Spleen (tissue), 11 donors: ENCODE measurements around the gene SULF2. TPM values are rescaled to one million over a fixed set of nuclear protein-coding genes. Genes with fewer than 3 reads are reported as not detected.

ENCODE experiments used
- DNase-seq: peaks from one replicate; pipeline ENCODE4 v3.0.0-alpha.2; 2020
- H3K27ac ChIP-seq, 8 donors: fragments of 200-600 bp; sonication (generic) in 7 of 8; 1 replicate in 4 of 8; 2 replicates in 4 of 8; pipeline versions ENCODE4 v1.5.0 to v1.8.0; 2016 to 2021; ENCODE audit warnings: inconsistent platforms in 4 of 8, mild to moderate bottlenecking in 4 of 8, moderate library complexity in 1 of 8
- H3K27me3 ChIP-seq, 7 donors: fragments of 200-600 bp; sonication (generic) in 6 of 7; replicated peaks in 1 of 7; 1 replicate in 4 of 7; 2 replicates in 3 of 7; pipeline versions ENCODE4 v1.5.0 to v1.8.0; 2016 to 2021; ENCODE audit warnings: inconsistent platforms in 3 of 7, mild to moderate bottlenecking in 1 of 7
- H3K36me3 ChIP-seq, 6 donors: fragments of 200-600 bp; sonication (generic) in 5 of 6; 1 replicate in 4 of 6; 2 replicates in 2 of 6; pipeline versions ENCODE4 v1.5.0 to v1.8.0; 2016 to 2021; ENCODE audit warnings: inconsistent platforms in 2 of 6
- H3K4me1 ChIP-seq, 6 donors: fragments of 200-600 bp; sonication (generic) in 5 of 6; 1 replicate in 3 of 6; 2 replicates in 3 of 6; pipeline versions ENCODE4 v1.5.0 to v1.8.0; 2016 to 2021; ENCODE audit warnings: inconsistent platforms in 3 of 6
- H3K4me3 ChIP-seq, 8 donors: fragments of 200-600 bp; sonication (generic) in 7 of 8; 1 replicate in 4 of 8; 2 replicates in 4 of 8; pipeline versions ENCODE4 v1.5.0 to v1.8.0; 2016 to 2021; ENCODE audit warnings: inconsistent platforms in 4 of 8, mild to moderate bottlenecking in 4 of 8, moderate library complexity in 2 of 8
- H3K9me3 ChIP-seq, 8 donors: fragments of 200-600 bp; sonication (generic) in 7 of 8; 1 replicate in 4 of 8; 2 replicates in 4 of 8; pipeline versions ENCODE4 v1.5.0 to v1.8.0; 2016 to 2021; ENCODE audit warnings: inconsistent platforms in 4 of 8
- POLR2A ChIP-seq, 3 donors: fragments of 450-650 bp; IDR thresholded peaks; one replicate each; pipeline ENCODE4 v1.5.1; 2017; ENCODE audit warnings: antibody characterized with exemption in 3 of 3, mild to moderate bottlenecking in 1 of 3
- POLR2AphosphoS5 ChIP-seq, 3 donors: sonication (generic); formaldehyde crosslinking; IDR thresholded peaks; one replicate each; pipeline ENCODE4 v1.5.1; 2017; ENCODE audit warnings: antibody characterized with exemption in 3 of 3
- WGBS, 5 donors: extraction: QIAGEN DNeasy Blood & Tissue Kit in 3 of 5; methylation state at CpG; one replicate each; pipeline versions ENCODE4 v1.1.5 to v1.1.7; 2013 to 2018; 5-methylcytosine and 5-hydroxymethylcytosine counted together
- intact Hi-C: fragments of 100-400 bp; cut with DNase I; formaldehyde crosslinking; loops from one replicate; pipeline ENCODE4 v1.15.0; 2023; ENCODE audit warnings: low total_unique reads
- polyA plus RNA-seq, 3 donors: library from polyadenylated mRNA; stranded (reverse); fragments of 200-250 nt; gene quantifications; one replicate each; pipeline ENCODE4 v1.2.1, GENCODE V29; 2013
- total RNA-seq, 7 donors: library from RNA; depleted of rRNA in 3 of 7; stranded (reverse); fragments of >200 nt in 3 of 7; fragmentation: NEBNext Ultra II Directional in 4 of 7; extraction: Animal tissue kit (Norgen Biotek cat#: 25700) in 4 of 7; gene quantifications; one replicate each; pipeline versions ENCODE4 v1.1.0 to v1.2.1, GENCODE V29; 2016 to 2021
- TF ChIP-seq, protein P1 (sequence below), 11 experiments: fragments of 200-600 bp in 7 of 11; fragments of 450-650 bp in 4 of 11; sonication (generic) in 4 of 11; IDR thresholded peaks in 8 of 11; conservative IDR thresholded peaks in 3 of 11; 1 replicate in 7 of 11; 2 replicates in 4 of 11; pipeline versions ENCODE4 v1.4.0 to v1.8.0; 2016 to 2021; ENCODE audit warnings: antibody characterized with exemption in 11 of 11, inconsistent platforms in 4 of 11, mild to moderate bottlenecking in 1 of 11
- donor health status: healthy with polysubstance abuse.
- donor health status: DM: no; HTN: no; CAD: no; lungs with moderate emphysema.
- donor health status: DM: no; HTN: no; CAD: no.
- donor health status: Bipolar disorder and iron deficiency.
- donor health status: healthy.
- donor health status: DM: no; HTN: no; CAD: no.
- donor health status: DM: yes; HTN: yes; CAD: no.

The SULF2 gene
- total and polyA plus RNA-seq, 10 donors: 5.5 to 49.1 (median 15.7) TPM

DNA sequence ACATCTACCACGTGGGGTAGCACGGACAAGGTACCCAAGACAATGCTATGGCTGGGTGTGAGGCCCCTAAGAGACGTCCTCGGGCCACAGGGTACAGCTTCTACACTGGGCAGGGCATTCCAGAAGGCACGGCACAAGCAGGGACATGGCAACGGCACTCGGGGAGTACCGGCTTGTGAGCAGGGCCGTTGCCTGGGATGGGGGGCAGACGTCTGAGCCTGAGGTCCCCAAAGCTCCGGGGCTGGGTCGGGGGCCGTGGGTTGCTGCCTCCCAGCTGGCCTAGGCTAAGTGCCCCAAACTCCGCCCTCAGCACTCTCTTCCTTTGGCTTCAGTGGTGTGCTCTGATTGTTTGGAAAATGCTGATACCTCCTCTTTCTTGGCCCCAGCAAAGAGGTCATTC, 110.6 kb downstream of the SULF2 start:
- H3K4me3 ChIP-seq: no peak overlapping the region
- H3K27me3 ChIP-seq: peaks cover 0 to 13% (median 0%) of the 10 kb centered on the region in 7 donors
- H3K9me3 ChIP-seq: no peaks in the 10 kb centered on the region
- DNase-seq: no peak
- TF ChIP-seq POLR2AphosphoS5 (IDR thresholded peaks at IDR 0.05) (no peak), POLR2A (IDR thresholded peaks at IDR 0.05) (no peak)
- TF ChIP-seq, protein P1, sequence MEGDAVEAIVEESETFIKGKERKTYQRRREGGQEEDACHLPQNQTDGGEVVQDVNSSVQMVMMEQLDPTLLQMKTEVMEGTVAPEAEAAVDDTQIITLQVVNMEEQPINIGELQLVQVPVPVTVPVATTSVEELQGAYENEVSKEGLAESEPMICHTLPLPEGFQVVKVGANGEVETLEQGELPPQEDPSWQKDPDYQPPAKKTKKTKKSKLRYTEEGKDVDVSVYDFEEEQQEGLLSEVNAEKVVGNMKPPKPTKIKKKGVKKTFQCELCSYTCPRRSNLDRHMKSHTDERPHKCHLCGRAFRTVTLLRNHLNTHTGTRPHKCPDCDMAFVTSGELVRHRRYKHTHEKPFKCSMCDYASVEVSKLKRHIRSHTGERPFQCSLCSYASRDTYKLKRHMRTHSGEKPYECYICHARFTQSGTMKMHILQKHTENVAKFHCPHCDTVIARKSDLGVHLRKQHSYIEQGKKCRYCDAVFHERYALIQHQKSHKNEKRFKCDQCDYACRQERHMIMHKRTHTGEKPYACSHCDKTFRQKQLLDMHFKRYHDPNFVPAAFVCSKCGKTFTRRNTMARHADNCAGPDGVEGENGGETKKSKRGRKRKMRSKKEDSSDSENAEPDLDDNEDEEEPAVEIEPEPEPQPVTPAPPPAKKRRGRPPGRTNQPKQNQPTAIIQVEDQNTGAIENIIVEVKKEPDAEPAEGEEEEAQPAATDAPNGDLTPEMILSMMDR (IDR thresholded peaks at IDR 0.05 in 8 of 11, conservative IDR thresholded peaks at IDR 0.05 in 3 of 11): no peak
- H3K36me3 ChIP-seq: no peaks in the 10 kb centered on the region
- WGBS, 5 donors: 68 to 86% (median 82%) methylated on average over 13 to 14 of the region's 14 CpGs
- intact Hi-C loops: loop anchor here (5.0 to 10.0 kb wide), 2 partner anchors 110 to 948 kb away; partner anchors contain the start of gene SULF2
- peaks cover 0 to 9% (median 0%) of the 10 kb centered on the region in 6 donors for H3K4me1 ChIP-seq
- no peak overlapping the region for H3K27ac ChIP-seq

DNA sequence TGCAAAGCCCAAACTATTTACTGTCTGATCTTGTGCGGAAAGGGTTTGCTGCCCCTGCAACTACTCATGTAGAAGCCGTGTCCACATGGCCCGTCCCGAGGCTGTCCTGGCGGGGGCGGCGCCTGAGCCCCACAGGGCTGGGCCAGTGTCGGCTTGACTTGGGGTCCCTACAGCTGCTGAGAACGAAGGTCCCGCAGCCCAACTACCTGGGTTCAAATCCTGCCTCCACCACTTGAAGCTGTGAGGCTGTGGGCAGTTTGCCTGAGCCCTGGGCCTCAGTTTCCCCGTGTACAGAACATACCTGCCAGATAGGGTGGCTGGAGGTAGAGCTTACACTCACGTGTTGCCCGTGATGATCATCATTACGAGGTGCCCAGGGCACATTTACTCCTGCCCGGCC, 111.1 kb downstream of the SULF2 start:
- TF ChIP-seq POLR2A (IDR thresholded peaks at IDR 0.05) (no peak), POLR2AphosphoS5 (IDR thresholded peaks at IDR 0.05) (no peak)
- TF ChIP-seq, protein P1 (IDR thresholded peaks at IDR 0.05 in 8 of 11, conservative IDR thresholded peaks at IDR 0.05 in 3 of 11): no peak
- Histone ChIP-seq H3K27me3 (peaks cover 0 to 13% (median 0%) of the 10 kb centered on the region in 7 donors), H3K27ac (no peak overlapping the region), H3K4me3 (no peak overlapping the region), H3K36me3 (no peaks in the 10 kb centered on the region), H3K4me1 (peaks cover 0 to 9% (median 0%) of the 10 kb centered on the region in 6 donors), H3K9me3 (no peaks in the 10 kb centered on the region)
- intact Hi-C loops: loop anchor here (10.0 kb wide), 1 partner anchor 111 kb away; the partner anchor contains the start of gene SULF2
- no peak for DNase-seq
- WGBS, 5 donors: 88 to 99% (median 92%) methylated on average over 15 of the region's 15 CpGs

DNA sequence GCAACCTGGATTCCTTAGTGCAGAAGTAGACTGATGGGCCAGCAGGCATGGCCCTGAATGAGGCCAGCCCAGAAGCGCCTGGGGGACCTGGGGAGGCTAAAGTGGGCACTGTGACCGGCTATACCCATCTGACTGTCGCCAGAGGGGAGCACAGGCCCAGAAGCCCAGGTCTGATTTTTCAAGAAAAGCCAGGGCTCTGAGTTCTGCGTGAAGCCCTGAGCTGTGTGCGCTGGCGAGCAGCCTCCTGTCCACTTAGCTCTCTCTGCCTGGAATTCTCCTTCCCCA, 111.7 kb downstream of the SULF2 start:
- 80 to 93% (median 89%) methylated on average over 5 to 6 of the region's 6 CpGs for WGBS, 5 donors
- no peak overlapping the region for H3K27ac ChIP-seq
- H3K4me1 ChIP-seq: peaks cover 0 to 9% (median 0%) of the 10 kb centered on the region in 6 donors
- DNase-seq: no peak
- no peak overlapping the region for H3K4me3 ChIP-seq
- peaks cover 0 to 13% (median 0%) of the 10 kb centered on the region in 7 donors for H3K27me3 ChIP-seq
- no peaks in the 10 kb centered on the region for H3K36me3 ChIP-seq
- H3K9me3 ChIP-seq: no peaks in the 10 kb centered on the region
- TF ChIP-seq, protein P1 (IDR thresholded peaks at IDR 0.05 in 8 of 11, conservative IDR thresholded peaks at IDR 0.05 in 3 of 11): no peak
- no peak for TF ChIP-seq POLR2A (IDR thresholded peaks at IDR 0.05)
- TF ChIP-seq POLR2AphosphoS5 (IDR thresholded peaks at IDR 0.05): no peak
- intact Hi-C loops: loop anchor here (10.0 kb wide), 1 partner anchor 111 kb away; the partner anchor contains the start of gene SULF2

DNA sequence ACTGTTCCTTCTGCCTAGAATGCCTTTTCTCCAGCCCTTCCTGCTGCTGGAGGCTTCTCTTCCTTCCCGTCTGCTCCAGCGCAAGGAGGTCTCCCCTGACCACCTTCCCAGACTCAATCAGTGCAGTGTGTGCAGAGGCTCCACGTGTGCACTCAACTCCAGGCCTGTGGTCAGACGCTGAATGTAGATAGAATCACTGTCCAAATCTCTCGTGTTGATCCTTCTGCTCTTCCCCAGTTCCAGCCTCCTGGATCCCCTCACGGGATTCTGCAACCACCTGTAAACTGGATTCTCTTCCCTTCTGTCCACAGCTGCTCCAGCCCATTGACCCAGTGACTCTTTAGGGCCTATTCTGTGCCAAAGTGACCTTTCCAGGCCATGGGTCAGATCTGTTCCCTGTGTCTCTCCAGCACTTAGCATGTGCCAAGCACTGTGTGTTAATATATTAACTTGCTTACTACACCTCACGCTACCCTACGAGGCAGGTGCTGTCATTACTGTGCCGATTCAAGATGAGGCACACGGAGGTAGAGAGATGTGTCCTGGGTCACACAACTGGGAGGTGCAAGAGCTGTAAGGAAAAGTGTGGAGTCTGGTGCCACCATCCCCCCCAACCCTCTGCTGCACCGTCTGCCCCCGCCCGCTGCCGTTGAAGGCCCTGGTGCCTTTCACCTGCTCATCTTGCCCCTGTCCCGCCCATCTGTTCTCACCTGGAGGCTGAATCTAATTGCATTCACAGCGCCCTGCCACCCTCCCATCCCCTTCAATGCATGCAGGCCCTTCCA, 112.2 kb downstream of the SULF2 start:
- TF ChIP-seq, protein P1 (IDR thresholded peaks at IDR 0.05 in 8 of 11, conservative IDR thresholded peaks at IDR 0.05 in 3 of 11): no peak
- no peak for TF ChIP-seq POLR2A (IDR thresholded peaks at IDR 0.05)
- no peak for TF ChIP-seq POLR2AphosphoS5 (IDR thresholded peaks at IDR 0.05)
- peak; percentile 53 for DNase-seq

More for the DNA sequence above, 112.2 kb downstream of the SULF2 start:
- no peaks in the 10 kb centered on the region for H3K9me3 ChIP-seq
- H3K27ac ChIP-seq: no peak overlapping the region
- no peak overlapping the region for H3K4me3 ChIP-seq
- peaks cover 0 to 8% (median 0%) of the 10 kb centered on the region in 6 donors for H3K4me1 ChIP-seq
- peaks cover 0 to 13% (median 0%) of the 10 kb centered on the region in 7 donors for H3K27me3 ChIP-seq
- intact Hi-C loops: loop anchor here (10.0 kb wide), 1 partner anchor 112 kb away; the partner anchor contains the start of gene SULF2
- no peaks in the 10 kb centered on the region for H3K36me3 ChIP-seq
- 87 to 94% (median 90%) methylated on average over 16 of the region's 16 CpGs for WGBS, 5 donors
